NCI-H146 treated with DMSO at 0.1 percent for 48 hours (cell line): ENCODE measurements around the gene SDHA.
"Not testable (repeated sequence)": the region's sequence is repeated elsewhere in the genome, so short reads cannot be mapped to it uniquely, and the experiment has no call there.

Source experiments
- DNase-seq: peaks from one replicate; lab custom pipeline; 2025; ENCODE audit not compliant: unreplicated experiment; lab: John Stamatoyannopoulos, UW

The SDHA gene

DNA sequence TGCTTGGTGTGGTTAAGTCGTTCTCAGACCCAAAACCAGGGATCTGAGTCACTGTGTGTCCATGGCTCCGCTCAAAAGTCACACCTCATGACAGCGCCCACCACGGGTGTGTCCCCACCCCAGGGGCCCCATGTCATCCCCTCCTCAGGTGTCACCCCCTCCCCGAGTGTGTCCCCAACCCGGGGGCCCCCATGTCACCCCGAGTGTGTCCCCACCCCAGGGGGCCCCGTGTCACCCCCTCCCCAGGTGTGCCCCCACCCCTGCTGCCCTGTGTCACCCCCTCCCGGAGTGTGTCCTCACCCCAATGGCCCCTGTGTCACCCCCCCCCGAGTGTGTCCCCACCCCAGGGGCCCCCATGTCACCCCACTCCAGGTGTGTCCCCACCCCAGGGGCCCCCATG is 21.8 kb upstream of the SDHA start:
- DNase-seq: no peak

DNA sequence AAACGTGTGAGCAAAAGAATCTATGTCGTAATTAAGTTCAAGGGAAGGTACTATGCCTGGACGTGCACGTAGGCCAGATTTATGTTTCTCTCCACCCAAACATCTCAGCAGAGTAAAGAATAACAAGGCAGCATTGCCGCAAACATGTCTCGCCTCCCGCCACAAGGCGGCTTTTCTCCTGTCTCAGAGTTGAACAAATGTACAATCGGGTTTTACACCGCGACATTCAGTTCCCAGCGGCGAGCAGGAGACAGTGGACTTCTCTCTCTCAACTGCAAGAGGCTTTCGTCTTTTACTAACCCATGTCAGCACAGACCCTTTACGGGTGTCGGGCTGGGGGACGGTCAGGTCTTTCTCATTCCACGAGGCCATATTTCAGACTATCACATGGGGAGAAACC is 21.1 kb upstream of the SDHA start:
- DNase-seq: not testable (repeated sequence)

DNA sequence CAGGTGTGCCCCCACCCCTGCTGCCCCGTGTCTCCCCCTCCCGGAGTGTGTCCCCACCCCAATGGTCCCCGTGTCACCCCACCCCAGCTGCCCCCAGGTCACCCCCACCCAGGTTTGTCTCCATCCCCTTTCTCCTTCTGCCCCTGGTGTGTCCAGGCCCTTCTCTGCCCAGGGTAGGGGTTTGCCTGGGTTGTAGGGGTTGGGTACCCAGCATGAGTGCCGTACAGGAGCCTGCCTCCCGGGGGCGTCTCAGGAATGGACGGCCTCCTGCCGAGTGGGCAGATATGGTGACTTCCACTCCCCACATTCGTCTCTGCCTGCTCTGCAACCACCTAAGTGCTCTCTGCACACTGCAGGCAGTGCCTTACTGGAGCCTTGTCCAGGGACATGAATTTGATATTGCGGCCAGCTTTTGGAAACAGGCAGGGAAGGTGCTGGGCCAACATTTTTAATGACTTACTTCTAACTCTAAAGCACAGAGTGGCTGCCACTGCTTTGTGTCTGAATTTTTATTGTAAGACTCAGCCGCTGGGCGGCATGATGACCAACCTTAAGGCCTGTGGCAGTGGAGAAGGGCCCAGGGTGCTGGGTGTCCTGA is 20.1 kb upstream of the SDHA start:
- DNase-seq: no peak

DNA sequence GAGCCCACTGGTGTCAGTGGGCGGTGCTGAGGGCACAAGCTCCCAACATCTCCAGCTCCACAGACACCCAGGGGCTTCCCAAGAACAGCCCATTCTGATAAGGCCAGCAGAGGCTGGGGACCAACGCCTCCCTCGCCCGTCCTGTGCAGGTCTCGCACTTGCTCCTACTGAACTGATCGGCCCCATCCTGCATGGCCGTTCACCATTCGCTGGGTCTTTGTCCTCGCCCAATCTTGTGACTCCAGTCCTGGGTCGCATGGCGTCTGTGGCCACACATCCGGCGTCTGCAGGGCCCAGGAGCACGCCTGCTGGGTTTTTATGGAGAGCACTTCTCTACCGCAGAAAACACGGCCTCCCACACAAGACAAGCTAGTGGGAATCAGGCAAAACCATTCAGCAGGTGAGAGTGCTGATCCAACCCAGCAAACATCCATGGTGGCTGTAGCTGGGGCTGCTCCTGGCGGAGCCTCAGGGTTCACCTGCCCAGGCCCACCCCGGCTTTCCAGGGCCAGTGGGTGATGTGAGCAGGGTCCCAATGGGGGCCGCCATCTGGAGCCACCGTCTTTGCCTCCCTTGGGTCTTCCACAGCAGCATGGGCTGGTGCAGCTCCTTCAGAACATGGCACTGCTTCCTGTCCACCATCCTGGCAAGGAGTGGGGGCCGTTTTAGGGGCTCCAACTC is 19.5 kb upstream of the SDHA start:
- no peak for DNase-seq

DNA sequence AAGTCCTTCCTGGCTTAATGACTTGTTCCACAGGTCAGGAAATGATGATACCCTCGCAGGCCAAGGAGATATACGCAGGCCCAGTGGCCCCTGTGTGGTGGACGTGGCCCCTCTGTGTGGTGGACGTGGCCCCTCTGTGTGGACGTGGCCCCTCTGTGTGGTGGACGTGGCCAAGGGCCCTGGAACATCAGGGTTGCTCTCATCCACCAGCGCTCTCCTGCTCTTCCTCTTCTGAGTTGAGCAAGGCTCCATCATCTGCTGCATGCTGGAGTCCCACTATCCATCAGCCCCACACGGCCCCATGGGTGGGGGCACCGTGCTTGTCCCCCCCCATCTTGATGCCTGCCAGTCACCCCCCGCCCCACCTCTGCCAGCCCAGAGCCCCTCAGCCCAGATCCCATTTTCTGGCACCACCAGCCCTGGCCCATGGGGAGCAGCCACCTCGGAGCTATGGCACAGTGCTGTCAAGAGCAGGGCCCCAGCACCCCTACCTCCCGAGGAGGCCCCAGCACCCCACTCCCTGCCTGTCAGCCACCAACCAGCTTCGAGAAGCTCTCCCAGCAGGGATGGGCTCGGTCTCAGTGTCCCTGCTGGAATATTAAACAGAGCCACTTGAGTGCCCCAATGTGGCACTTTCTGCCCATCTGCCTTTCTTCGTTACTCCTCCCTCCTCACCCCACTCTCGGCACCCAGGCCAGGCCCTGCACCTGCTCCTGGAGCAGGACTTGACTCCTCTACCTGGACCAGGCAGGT is 18.7 kb upstream of the SDHA start:
- DNase-seq: no peak

DNA sequence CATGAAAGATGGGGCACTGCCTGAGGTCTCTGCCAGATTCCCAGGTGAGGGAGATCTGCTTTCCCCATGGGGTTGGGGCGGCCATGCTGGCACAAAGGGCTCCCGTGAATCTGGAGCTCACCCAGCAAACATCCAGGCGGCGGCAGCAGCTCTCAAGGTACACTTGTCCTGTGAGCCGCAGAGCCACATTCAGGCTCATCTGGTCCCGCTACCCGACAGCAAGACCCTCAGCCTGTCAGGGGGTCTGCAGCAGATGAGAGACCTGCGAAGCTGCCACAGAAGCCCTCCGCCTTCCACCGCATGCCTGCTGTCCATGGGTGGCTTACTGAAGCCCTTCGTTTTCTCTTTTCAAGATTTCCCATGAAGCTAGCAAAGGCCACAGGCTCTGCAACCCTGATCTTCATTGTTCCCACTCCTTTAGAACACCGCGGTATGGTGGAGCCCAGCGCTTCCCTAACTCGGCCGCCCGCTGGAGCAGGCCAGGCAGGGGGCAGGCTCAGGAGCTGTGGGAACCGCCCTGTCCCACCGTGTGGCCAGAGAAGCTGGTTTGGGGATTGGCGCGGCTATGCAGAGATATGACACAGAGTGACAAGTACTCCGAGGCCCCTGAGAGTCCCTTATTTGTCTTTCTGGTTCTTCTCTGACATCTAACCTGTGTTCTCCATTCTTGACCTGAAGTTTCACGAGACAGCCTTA is 18.0 kb upstream of the SDHA start:
- DNase-seq: no peak

DNA sequence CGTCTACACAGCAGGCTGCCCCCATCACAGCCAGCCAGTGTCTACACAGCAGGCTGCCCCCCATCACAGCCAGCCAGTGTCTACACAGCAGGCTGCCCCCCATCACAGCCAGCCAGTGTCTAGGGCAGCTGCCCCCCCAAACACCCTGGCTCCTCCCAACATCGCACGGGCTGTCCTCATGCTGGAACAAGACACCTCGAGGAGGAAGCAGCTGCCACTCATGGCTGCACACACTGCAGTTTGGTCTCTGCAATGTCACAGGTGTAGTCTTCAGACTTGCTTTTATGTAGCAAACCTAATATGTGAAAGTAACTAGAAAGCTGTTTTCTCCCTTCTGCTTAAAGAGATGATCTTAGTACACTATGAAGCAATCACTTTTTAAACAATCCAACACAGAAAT is 17.1 kb upstream of the SDHA start:
- DNase-seq: no peak

DNA sequence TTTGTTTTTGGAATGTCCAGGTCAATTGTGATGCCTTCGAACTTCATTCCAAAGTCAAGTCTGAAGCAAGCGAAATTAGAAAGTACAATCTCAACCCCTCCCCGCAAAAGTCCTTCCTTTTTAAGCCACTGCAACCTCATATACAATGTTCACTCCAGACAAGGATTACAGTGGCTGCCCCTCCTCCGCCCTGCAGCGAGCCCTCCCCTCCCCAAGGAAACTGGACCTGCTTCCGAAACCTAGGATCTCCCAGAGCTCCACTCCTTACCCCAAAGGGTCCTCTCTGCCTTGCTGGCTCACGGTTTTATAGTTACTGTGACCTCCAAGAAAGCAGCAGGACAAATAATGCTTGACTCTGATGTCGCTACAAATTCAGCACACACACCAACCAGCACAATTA is 16.4 kb upstream of the SDHA start:
- no peak for DNase-seq

DNA sequence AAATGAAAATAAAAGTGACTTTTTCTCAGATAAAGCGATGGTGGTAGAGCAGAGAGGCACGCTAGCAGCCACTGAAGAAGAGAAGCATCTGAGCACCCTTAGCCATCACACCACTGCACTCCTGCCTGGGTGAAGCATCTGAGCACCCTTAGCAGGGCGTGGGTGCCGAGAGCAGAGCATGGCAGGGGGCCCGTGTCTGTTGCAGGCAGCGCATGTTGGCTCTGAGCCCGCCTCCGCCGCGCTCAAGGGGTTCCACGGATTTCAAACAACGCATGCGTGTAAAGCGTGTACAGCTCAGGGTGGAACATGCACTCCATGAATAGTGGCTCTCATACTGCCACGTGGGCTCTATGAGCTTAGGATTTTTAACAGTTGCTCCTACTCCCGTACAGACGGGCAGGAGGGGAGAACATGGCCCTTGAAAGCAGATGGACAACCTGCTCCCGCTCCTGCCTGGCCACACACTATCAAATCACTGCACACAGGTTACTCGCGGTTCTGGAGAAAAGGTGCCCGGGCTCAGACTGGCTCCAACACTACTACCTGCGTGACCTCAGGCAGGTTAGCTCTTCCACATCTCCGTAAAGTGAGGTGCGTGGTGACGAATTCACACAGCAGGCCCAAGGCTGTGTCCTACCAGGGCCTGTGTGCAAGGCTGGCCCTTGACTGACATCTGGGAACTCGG is 14.7 kb upstream of the SDHA start:
- DNase-seq: no peak

DNA sequence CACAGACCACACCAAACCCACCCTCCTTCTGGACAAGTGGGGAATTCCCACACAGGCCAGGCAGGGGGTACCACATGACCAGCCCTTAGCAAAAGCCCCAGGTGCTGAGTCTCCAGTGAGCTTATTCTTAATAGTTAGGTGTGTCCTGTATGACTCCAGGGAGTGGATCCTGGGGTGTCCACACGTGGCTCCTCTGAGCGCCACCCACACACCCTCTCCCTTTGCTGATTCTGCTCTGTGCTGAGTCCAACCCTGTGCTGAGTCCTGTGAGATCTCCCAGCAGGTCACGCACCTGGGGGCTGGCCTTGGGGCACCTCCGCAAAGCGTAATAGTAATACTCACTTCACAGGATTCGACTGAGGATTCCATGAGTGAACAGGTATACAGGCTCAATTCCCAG is 14.1 kb upstream of the SDHA start:
- no peak for DNase-seq

DNA sequence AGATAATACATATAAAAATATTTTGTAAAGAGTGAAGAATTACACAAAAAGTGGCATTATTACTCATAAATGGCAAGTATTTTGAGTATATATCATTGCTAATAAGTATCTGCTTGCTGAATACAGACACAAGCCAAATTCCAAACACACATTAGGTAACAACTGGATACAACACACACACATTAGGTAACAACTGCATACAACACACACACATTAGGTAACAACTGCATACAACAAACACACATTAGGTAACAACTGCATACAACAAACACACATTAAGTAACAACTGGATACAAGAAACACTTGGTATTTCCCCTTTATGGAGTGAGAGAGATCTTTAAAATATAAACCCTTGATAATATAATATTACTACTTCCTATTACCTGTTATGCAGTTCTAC is 13.7 kb upstream of the SDHA start:
- DNase-seq: no peak

DNA sequence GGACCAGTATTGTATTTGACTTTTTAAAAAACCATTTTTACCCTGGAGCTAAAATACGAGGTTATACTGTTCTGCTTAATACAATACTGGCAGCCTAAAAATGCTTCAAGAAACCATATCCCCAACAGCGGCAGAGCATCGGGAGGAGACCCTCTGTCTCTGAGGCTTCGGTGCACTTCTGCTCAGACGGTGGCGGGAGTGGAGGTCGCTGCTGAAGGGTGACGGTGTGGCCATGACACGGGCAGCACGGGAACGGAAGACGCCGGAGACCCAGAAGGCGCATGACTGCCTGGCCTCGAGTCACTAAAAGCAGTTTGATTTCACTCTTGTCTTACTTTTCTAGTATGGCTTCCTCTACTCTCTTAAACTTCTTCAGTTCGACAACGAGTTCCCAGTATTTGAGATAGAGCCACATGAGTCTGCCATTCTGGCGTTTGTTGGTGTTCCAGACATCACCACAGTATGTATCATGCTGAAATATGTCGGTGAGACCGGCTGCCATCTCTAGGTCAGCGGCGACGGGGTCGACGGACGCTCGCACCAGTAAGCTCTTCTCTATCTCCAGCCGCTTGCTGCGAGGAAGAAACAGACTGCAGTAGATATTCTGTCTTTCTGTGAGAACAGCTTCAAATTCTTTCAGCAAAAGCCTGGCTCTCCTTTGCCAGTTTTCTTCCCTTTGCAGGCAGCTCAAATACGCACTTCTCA is 13.0 kb upstream of the SDHA start:
- DNase-seq: no peak

DNA sequence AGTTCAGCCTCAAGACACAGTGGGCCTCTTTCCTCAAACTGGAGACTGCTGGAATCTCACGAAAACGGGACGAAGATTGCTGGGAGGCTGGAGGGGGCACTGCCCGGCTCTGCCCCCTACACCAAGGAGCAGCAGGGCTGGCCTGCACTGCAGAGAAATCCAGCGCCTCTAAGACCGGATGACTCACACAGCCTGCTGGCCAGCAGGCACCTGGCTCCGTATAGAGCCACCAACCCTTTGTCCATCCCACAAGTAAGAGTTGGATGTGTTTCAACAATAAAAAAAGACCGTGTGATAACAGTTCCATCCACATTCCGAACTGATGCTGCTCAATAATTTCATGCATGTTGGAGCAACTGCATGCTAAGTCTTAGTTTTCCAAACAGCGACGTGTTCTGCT is 11.7 kb upstream of the SDHA start:
- DNase-seq: no peak

DNA sequence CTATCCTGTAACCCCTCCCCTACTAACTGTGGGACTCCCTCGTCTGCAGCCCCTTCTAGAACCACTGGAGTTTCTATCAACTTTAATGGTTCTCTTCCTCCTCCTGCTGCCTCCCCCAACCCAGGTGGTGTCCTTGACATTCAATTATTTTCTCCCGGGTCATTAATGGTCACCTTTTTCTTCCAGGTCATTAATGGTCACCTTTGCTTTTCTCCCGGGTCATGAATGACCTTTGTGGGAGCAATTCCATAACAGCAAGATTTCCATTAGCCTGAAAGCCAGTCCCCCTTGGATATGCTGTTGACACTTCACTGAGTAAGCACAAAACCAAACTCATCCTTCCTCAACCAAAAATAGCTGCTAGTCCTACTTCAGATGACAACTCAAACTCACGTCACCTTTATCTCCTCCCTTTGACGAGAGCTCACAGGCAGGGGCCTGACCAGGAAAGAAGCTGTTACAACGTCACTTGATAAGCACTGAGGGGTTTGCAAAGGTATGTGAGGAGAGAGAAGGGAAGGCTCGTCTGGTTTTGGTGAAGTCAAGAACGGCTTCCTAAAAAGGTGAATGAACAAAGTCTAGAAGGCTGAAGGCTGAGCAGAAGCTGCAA is 11.1 kb upstream of the SDHA start:
- no peak for DNase-seq

DNA sequence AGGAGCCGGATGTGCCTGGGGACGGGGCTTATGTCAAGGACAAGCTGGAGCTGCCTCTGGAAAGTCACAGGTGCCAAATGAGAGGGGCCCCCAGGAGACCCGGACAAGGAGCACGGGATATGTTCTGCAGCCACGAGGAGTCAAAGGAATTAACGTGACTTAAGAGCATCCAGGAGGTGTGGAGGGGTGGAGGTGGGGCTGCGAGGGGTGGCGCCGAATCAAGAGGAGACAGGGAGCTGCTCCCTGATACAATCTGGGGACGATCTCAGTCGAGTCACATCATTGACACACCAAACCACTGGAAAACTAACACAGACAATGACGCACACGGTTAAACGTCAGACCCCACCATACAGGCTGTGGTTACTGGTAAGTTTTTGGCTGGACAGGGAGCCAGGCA is 10.5 kb upstream of the SDHA start:
- no peak for DNase-seq

DNA sequence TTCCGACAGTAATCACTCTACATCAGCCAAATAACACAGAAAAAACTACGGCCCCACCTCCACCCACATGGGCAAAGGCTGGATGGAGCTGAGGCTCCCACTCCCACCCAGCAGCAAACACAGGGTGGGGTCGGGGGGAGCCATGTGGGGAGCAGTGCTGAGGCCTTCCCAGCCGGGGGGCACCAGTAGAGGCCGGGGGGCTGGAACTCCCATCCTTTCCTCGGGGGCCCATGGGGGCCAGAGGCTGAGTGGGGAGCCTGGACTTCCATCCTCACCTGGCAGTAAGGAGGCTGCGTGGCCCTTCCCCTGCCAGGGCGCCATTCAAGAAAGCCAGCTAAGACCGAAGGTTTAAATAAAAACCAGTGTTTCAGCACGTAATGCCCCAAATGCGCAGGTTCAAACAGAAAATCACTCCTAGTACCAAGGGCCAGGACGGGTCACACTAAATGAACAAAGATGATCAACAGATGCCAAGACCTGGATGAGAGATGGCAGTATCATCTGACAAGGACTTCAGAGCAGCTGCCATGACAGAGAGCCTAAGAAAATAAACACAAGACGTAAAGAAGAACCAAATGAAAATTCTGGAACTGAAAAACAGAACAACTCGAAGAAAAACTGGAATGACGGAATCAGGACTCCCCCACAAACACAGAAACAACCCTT is 9.5 kb upstream of the SDHA start:
- DNase-seq: no peak

DNA sequence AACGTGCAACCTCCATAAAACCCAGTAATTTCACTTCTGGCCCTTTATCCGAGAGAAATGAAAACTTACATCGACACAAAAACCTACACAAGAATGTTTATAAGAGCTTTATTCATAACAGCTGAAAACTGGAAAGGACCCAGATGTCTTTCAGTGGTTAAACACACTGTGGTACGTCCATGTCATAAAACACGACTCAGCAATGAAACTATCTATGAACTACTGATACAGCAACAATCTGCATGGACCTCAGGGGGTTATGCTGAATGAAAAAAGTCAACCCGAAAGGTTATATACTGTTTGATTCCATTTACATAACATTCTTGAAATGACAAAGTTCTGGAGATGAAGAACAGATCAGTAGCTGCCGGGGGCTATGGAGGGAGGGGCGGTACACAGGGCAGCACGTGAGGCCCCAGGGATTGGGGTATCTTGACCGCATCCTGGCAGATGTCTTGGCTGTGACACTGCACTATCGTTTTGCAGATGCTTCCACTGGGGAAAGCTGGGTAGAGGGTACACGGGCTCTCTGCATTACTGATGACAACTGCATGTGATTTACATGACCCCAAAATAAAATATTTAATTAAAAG is 4.2 kb upstream of the SDHA start:
- DNase-seq: no peak

DNA sequence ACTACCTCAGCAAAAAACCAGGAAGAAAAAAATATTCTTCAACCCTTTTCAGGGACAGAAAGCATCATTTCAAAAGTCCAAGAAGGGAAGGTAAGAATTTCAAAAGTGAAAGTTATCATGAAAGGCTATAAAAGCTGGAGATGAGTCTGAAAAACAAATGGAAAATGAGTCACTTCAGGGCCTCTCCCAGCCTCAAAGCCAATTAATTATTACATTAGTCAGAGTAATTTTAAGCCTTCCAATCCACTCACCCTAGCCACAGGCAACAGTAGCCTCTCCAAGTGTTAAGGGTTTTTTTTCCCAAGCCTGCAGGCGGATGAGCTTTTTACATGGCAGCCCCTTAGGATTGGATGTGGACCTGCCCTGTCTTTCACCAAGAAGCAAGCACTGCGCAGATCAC is 2.9 kb upstream of the SDHA start:
- not testable (repeated sequence) for DNase-seq

DNA sequence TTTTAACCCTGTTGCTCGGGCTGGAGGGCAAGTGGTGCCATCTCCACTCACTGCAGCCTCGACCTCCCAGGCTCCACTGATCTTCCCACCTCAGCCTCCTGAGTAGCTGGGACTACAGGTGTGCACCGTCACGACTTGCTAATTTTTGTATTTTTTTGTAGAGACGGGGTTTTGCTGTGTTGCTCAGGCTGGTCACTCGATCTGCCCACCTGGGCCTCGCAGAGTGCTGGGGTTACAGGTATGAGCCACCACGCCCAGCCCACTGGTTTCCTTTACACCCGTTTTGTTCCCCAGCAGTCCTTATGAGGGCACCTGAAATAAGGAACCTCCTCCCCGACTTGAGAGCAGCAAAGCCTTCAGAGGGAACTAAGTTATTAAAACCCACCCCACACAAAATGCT is 2.0 kb upstream of the SDHA start:
- DNase-seq: not testable (repeated sequence)
